Activated CD8-positive, alpha-beta memory T cell treated with anti-CD3 and anti-CD28 coated beads, Interleukin-2, amount 50 U/mL, for 1 hour (primary cell): ENCODE data around the gene GALNT18.

Experiments
- DNase-seq: peaks from one replicate; pipeline ENCODE4 v3.0.0-alpha.2; 2020; ENCODE audit errors: extremely low read depth

GALNT18 gene

DNA sequence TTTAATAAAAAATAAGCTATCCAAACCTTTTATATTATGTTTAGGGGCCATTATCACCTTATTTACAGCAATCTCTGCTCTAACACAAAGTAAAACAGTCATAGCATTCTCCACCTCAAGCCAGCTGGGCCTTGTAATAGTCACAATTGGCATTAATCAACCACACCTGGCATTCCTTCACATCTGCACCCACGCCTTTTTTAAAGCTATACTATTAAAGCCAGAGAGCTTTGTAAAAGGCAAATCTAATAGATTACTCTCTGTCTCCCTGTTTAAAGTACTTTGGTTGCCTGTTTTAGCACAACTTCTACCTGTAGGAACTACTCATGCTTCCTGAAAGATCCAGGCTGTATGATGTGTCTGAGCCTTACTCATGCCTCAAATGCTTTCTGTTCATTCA is 381.8 kb downstream of the GALNT18 start:
- no peak for DNase-seq

GRCh38 chr11:11237070-11237832 is 384.6 kb downstream of the GALNT18 start:
- no peak for DNase-seq

GRCh38 chr11:11236498-11237059 is 385.2 kb downstream of the GALNT18 start:
- no peak for DNase-seq

GRCh38 chr11:11231763-11232162 is 390.0 kb downstream of the GALNT18 start:
- DNase-seq = no peak

DNA sequence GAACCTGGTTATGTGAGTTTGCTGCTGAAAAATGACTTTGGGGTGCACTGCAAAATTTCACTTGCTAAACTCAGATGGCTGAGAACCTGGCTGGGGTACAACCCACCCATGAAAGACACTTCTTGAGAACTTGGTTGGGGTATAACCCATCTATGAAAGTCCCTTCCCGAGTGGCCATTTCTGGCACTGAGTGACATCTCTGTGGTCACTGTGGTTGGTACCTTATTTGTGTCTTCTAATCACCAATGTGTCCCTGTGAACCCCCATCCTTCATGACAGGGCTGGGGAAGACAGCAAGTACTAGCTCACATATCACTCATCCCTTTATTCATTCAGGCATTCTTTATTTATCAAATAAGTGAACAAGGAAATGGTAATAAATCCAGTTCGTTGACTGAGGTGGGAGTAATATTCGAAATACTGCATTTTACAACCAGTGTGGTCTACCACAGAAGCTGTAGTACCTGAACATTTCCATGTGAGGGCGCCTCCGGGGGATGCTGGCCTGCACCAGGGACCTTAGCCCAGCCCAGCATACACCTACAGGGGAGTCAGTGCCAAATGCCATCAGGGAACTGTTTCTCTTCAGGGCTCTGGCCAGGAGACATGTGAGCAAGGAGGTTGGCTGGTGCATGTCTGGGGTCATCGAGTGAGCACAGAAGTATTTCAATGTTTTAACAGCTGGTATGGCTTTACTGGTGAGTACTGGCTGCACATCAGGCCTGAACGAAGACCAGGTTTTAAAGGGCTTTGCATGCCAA is 390.8 kb downstream of the GALNT18 start:
- no peak for DNase-seq

- DNase-seq = no peak
Measured at GRCh38 chr11:11230087-11230486, 391.7 kb downstream of the GALNT18 start.

GRCh38 chr11:11229647-11230046 is 392.2 kb downstream of the GALNT18 start:
- DNase-seq = no peak

DNA sequence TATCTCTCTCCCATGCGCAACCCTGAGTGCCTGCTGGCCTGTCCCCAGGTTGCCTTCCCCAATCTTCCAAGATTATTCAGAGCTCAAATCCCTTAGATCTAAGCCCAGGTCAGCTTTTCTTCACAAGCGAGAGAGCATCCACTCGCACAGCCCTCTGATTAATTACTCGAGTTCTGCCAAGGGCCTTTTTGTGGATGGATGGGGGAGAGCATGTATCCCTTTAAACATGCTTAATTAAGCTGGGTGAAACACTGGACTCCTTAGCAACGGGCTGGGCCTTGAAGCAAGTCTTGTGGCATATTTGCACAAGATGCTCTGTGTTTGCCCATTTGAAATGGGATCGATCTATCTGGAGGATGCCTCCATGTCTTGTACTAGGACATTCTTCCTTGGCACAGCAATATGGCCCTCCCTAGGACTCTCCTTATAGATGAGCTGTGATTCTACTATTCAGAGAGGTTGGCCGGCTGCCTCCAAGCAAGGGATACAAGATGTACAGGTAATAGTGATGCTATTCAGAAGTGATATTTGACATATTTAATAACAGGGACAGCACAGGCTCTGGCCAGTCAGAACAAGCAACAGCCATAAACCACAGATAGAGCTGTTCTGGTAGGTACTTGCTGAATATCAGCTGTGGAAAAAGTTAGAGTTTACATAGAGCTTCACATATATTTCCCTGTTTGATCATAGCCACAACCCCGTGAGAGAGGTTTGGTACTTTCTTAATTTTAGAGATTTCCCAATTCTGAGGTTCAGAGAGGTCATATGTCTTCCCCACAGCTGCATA is 394.3 kb downstream of the GALNT18 start:
- no peak for DNase-seq
